CD4-positive, alpha-beta memory T cell (primary cell): ENCODE data around the gene SIM1. TPM values are rescaled to one million over a fixed set of nuclear protein-coding genes. Genes with fewer than 3 reads are reported as not detected.

Experiments
- CTCF ChIA-PET: fragments of 350-600 bp; sonication (Branson Sonifier 250); formaldehyde crosslinking; loops from one replicate; lab custom pipeline; 2021; ENCODE audit warnings: inconsistent platforms; ENCODE audit not compliant: partially characterized antibody; lab: Charles Lee
- POLR2A ChIA-PET: fragments of 350-600 bp; sonication (Branson Sonifier 250); formaldehyde crosslinking; loops from one replicate; lab custom pipeline; 2021; ENCODE audit not compliant: partially characterized antibody; lab: Charles Lee
- DNase-seq, 5 donors: peaks; one replicate each; pipeline versions ENCODE4 v3.0.0 to v3.0.0-alpha.2; 2020 to 2022; ENCODE audit warnings: mixed read lengths in 1 of 5
- H3K27ac ChIP-seq: one replicate; pipeline ENCODE4 v1.7.0; 2013; ENCODE audit warnings: low read depth, low read length
- H3K27me3 ChIP-seq: 2 replicates; pipeline ENCODE4 v1.7.0; 2013; ENCODE audit warnings: mild to moderate bottlenecking, low read length, moderate library complexity; ENCODE audit not compliant: insufficient read depth
- H3K36me3 ChIP-seq: 2 replicates; pipeline ENCODE4 v1.7.0; 2013; ENCODE audit warnings: mild to moderate bottlenecking, low read length, moderate library complexity; ENCODE audit not compliant: insufficient read depth
- H3K4me1 ChIP-seq: 2 replicates; pipeline ENCODE4 v1.7.0; 2013; ENCODE audit warnings: mild to moderate bottlenecking, low read length, moderate library complexity; ENCODE audit not compliant: insufficient read depth
- H3K4me3 ChIP-seq, 2 donors: one replicate each; pipeline ENCODE4 v1.7.0; 2013; ENCODE audit warnings: low read length in 2 of 2, mild to moderate bottlenecking in 1 of 2
- H3K9me3 ChIP-seq, 2 donors: one replicate each; pipeline ENCODE4 v1.7.0; 2013; ENCODE audit warnings: low read length in 2 of 2, control low read depth in 1 of 2; ENCODE audit not compliant: control insufficient read depth in 1 of 2
- H3K27ac Mint-ChIP-seq, 7 donors: one replicate each; pipeline ENCODE4 v1.8.0; 2020 to 2021; ENCODE audit warnings: mixed read lengths in 7 of 7, mild to moderate bottlenecking in 6 of 7, inconsistent platforms in 3 of 7, moderate library complexity in 3 of 7
- H3K27me3 Mint-ChIP-seq, 2 donors: one replicate each; pipeline ENCODE4 v1.8.0; 2020 to 2021; ENCODE audit warnings: mixed read lengths in 2 of 2
- H3K36me3 Mint-ChIP-seq, 2 donors: one replicate each; pipeline ENCODE4 v1.8.0; 2020 to 2021; ENCODE audit warnings: mixed read lengths in 2 of 2, inconsistent platforms in 1 of 2, mild to moderate bottlenecking in 1 of 2
- H3K4me1 Mint-ChIP-seq, 4 donors: one replicate each; pipeline ENCODE4 v1.8.0; 2020 to 2021; ENCODE audit warnings: mixed read lengths in 4 of 4, mild to moderate bottlenecking in 1 of 4
- H3K4me3 Mint-ChIP-seq, 8 donors: one replicate each; pipeline ENCODE4 v1.8.0; 2020 to 2021; ENCODE audit warnings: mixed read lengths in 8 of 8, mild to moderate bottlenecking in 7 of 8, moderate library complexity in 6 of 8, inconsistent platforms in 3 of 8
- H3K9me3 Mint-ChIP-seq, 8 donors: one replicate each; pipeline ENCODE4 v1.8.0; 2020 to 2021; ENCODE audit warnings: mixed read lengths in 8 of 8, mild to moderate bottlenecking in 5 of 8, inconsistent platforms in 3 of 8, moderate library complexity in 1 of 8
- intact Hi-C: fragments of 100-400 bp; cut with micrococcal nuclease; formaldehyde crosslinking; loops from one replicate; pipeline ENCODE4 v1.15.1; 2023
- polyA plus RNA-seq, 2 donors: library from polyadenylated mRNA; unstranded; fragments of 300-500 nt; fragmentation: Illumina TruSeq; gene quantifications; one replicate each; pipeline ENCODE4 v1.2.3, GENCODE V29; 2021
- total RNA-seq, 2 experiments: library from RNA; stranded (reverse); gene quantifications; one replicate each; pipeline ENCODE4 v1.2.3, GENCODE V29; 2021

Gene SIM1
- not detected for total RNA-seq
- polyA plus RNA-seq: not detected

GRCh38 chr6:100464903-100465700 lies at the start of gene SIM1:
Gene SIM1, minus strand, starts transcription at chr6:100464921. Its CDS starts 1,453 bp downstream, at chr6:100463468.
- POLR2A ChIA-PET: no interaction called here

GRCh38 chr6:100512203-100512862 lies 47.6 kb upstream of the SIM1 start:
- Histone ChIP-seq H3K27ac (no peak overlapping the region), H3K36me3 (peaks cover 22% of the 10 kb centered on the region), H3K9me3 (no peaks in the 10 kb centered on the region), H3K27me3 (no peaks in the 10 kb centered on the region), H3K4me3 (no peak overlapping the region), H3K4me1 (no peaks in the 10 kb centered on the region)
- Mint-ChIP-seq H3K4me1 (no peaks in the 10 kb centered on the region), H3K27ac (no peak overlapping the region), H3K4me3 (no peak overlapping the region), H3K9me3 (no peaks in the 10 kb centered on the region), H3K27me3 (no peaks in the 10 kb centered on the region), H3K36me3 (peaks cover 60 to 67% of the 10 kb centered on the region in 2 donors)
- ChIA-PET POLR2A (no interaction called here), CTCF (no interaction called here)
- DNase-seq: no peak
- intact Hi-C loops: no loop called here

More at GRCh38 chr6:100464903-100465700, at the start of gene SIM1:
- Mint-ChIP-seq H3K9me3 (peaks cover 3 to 58% (median 47%) of the 10 kb centered on the region in 8 donors), H3K27me3 (peaks cover 63 to 75% of the 10 kb centered on the region in 2 donors), H3K4me1 (peaks cover 8 to 34% (median 24%) of the 10 kb centered on the region in 4 donors), H3K36me3 (peaks cover 2 to 4% of the 10 kb centered on the region in 2 donors), H3K4me3 (peak within 1 kb of the TSS; percentile 9 to 66 (median 50)), H3K27ac (peak within 1 kb of the TSS in 5 of 7 donors; percentile 42 to 82 (median 80))
- Histone ChIP-seq H3K9me3 (no peaks in the 10 kb centered on the region), H3K27me3 (peaks cover 79% of the 10 kb centered on the region), H3K36me3 (no peaks in the 10 kb centered on the region), H3K27ac (no peak within 1 kb of the TSS), H3K4me3 (no peak within 1 kb of the TSS), H3K4me1 (peaks cover 30% of the 10 kb centered on the region)
- CTCF ChIA-PET: interaction anchor here (0.5 kb wide), 1 partner anchor 936 kb away, joined by 3 read pairs; no protein-coding TSS in a partner anchor
- intact Hi-C loops: no loop called here
- DNase-seq: no peak

- no peaks in the 10 kb centered on the region for H3K27me3 Mint-ChIP-seq
- peaks cover 45 to 51% of the 10 kb centered on the region in 2 donors for H3K36me3 Mint-ChIP-seq
Observed at GRCh38 chr6:100509101-100509500, 44.4 kb upstream of the SIM1 start.

GRCh38 chr6:100506651-100507050 lies 41.9 kb upstream of the SIM1 start:
- CTCF ChIA-PET: no interaction called here
- DNase-seq: no peak
- no peaks in the 10 kb centered on the region for H3K27me3 Mint-ChIP-seq
- H3K4me3 ChIP-seq: no peak overlapping the region
- no peak overlapping the region for H3K27ac Mint-ChIP-seq
- H3K36me3 Mint-ChIP-seq: peaks cover 28 to 33% of the 10 kb centered on the region in 2 donors
- intact Hi-C loops: no loop called here
- H3K27me3 ChIP-seq: no peaks in the 10 kb centered on the region
- H3K27ac ChIP-seq: no peak overlapping the region
- H3K4me3 Mint-ChIP-seq: no peak overlapping the region
- H3K9me3 Mint-ChIP-seq: no peaks in the 10 kb centered on the region
- POLR2A ChIA-PET: no interaction called here
- no peaks in the 10 kb centered on the region for H3K4me1 ChIP-seq
- H3K36me3 ChIP-seq: peaks cover 13% of the 10 kb centered on the region
- H3K9me3 ChIP-seq: no peaks in the 10 kb centered on the region
- no peaks in the 10 kb centered on the region for H3K4me1 Mint-ChIP-seq

More at GRCh38 chr6:100509101-100509500, 44.4 kb upstream of the SIM1 start:
- H3K9me3 ChIP-seq: no peaks in the 10 kb centered on the region
- no peak overlapping the region for H3K4me3 ChIP-seq
- ChIA-PET CTCF (no interaction called here), POLR2A (no interaction called here)
- DNase-seq: no peak
- Mint-ChIP-seq H3K27ac (no peak overlapping the region), H3K4me1 (no peaks in the 10 kb centered on the region), H3K9me3 (no peaks in the 10 kb centered on the region), H3K4me3 (no peak overlapping the region)
- no peaks in the 10 kb centered on the region for H3K4me1 ChIP-seq
- no peak overlapping the region for H3K27ac ChIP-seq
- peaks cover 22% of the 10 kb centered on the region for H3K36me3 ChIP-seq
- no peaks in the 10 kb centered on the region for H3K27me3 ChIP-seq
- intact Hi-C loops: no loop called here

- H3K36me3 ChIP-seq: peaks cover 3% of the 10 kb centered on the region
- ChIA-PET POLR2A (no interaction called here), CTCF (no interaction called here)
- Mint-ChIP-seq H3K9me3 (peaks cover 0 to 5% (median 0%) of the 10 kb centered on the region in 8 donors), H3K27ac (no peak overlapping the region), H3K4me3 (no peak overlapping the region), H3K36me3 (peaks cover 16 to 20% of the 10 kb centered on the region in 2 donors), H3K27me3 (peaks cover 1 to 4% of the 10 kb centered on the region in 2 donors), H3K4me1 (no peaks in the 10 kb centered on the region)
- no peak overlapping the region for H3K4me3 ChIP-seq
- no peaks in the 10 kb centered on the region for H3K9me3 ChIP-seq
- intact Hi-C loops: no loop called here
- no peaks in the 10 kb centered on the region for H3K4me1 ChIP-seq
- H3K27ac ChIP-seq: no peak overlapping the region
- DNase-seq: no peak
- H3K27me3 ChIP-seq: no peaks in the 10 kb centered on the region
Observed at GRCh38 chr6:100504786-100505737, 40.3 kb upstream of the SIM1 start.

- peaks cover 7 to 11% of the 10 kb centered on the region in 2 donors for H3K27me3 Mint-ChIP-seq
- intact Hi-C loops: no loop called here
- no peak overlapping the region for H3K4me3 ChIP-seq
- no peaks in the 10 kb centered on the region for H3K27me3 ChIP-seq
- H3K4me1 ChIP-seq: no peaks in the 10 kb centered on the region
- ChIA-PET CTCF (no interaction called here), POLR2A (no interaction called here)
- H3K27ac ChIP-seq: no peak overlapping the region
- H3K27ac Mint-ChIP-seq: no peak overlapping the region
- H3K4me3 Mint-ChIP-seq: no peak overlapping the region
- H3K36me3 ChIP-seq: no peaks in the 10 kb centered on the region
- H3K9me3 ChIP-seq: no peaks in the 10 kb centered on the region
- no peaks in the 10 kb centered on the region for H3K4me1 Mint-ChIP-seq
- H3K36me3 Mint-ChIP-seq: peaks cover 1 to 6% of the 10 kb centered on the region in 2 donors
- DNase-seq: no peak
- peaks cover 0 to 15% (median 12%) of the 10 kb centered on the region in 8 donors for H3K9me3 Mint-ChIP-seq
Observed at GRCh38 chr6:100503043-100503705, 38.5 kb upstream of the SIM1 start.
